NCI-H2029 treated with DMSO at 0.1 percent for 48 hours (cell line): ENCODE data around the gene GRWD1.
A peak's percentile ranks its signal among the peaks of the same experiment; 100 is the strongest.

Experiments
- DNase-seq: peaks from one replicate; lab custom pipeline; 2025; lab: John Stamatoyannopoulos, UW

The GRWD1 gene

DNA sequence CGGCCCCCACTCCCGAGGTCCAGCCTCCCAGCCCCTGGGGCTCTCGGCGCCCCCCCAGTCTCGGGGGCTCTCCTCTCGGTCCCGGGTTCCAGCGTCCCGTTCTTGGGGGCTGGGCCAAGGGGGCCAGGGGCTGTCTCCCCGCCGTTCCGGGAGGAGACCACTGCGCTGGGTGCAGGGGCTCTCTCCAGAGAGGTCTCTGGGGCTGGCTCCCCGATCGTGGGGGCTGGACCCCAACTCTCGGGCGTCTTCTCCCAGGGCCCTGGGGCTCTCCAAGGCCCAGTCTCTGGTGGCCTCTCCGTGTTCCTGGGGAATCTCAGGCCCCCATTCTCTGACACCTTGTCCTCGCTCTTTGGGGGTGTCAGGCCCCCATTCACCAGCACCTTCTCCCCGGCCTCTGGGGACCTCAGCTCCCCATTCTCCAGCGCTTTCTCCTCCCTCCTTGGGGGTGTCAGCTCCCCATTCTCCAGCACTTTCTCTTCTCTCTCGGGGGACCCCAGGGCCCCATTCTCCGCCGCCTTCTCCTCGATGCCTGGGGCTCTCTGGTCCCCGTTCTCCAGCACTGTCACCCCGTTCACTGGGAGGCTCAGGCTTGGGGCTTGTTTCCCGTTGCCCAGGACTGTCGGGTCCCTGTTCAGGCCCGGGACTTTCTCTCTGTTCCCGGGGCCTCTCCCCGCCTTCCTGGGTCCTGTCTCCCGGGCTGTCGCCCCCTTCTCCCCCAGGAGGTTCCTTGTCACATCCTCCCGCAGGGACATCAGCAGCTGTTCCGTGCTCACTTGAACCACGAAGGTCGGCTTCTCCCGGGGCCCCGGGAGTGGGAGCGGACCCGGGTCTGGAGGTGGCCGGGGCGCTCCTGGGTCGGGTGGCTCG lies 52.2 kb downstream of the GRWD1 start:
- DNase-seq, result no peak

DNA sequence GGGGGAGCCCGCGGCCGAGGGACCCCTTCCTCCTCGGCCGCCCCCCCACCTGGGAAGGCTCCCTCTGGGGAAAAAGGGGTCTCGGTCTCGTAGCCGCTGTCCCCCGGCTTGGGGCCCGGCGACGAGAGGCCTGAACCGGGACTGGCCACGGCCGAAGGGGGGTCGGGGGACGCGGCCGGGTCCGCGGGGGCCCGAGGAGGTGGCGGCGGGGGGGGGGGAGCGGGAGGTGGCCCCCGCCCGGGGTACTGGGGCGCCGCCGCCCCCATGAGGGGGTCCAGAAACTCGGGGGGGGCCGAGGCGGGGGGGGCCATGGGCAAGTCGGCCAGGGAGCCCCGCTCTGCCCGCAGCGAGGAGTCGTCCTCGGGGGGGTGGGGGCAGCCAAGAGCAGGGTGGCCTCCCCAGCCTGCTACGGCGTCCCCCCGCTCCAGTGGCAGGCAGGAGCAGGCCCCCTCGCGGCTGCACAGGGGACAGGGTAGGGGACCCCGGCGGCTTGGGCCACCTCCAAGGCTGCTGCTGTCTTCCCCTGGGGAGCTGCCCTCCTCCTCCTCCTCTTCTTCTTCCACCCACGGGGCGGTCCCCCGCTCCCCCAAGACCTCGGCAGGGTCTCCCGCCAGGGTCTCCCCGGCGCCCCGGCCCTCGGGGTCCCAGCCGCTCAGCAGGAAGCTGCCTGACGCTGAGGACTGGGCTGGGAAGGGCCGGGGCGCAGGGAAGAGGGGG lies 53.0 kb downstream of the GRWD1 start:
- DNase-seq, result no peak

DNA sequence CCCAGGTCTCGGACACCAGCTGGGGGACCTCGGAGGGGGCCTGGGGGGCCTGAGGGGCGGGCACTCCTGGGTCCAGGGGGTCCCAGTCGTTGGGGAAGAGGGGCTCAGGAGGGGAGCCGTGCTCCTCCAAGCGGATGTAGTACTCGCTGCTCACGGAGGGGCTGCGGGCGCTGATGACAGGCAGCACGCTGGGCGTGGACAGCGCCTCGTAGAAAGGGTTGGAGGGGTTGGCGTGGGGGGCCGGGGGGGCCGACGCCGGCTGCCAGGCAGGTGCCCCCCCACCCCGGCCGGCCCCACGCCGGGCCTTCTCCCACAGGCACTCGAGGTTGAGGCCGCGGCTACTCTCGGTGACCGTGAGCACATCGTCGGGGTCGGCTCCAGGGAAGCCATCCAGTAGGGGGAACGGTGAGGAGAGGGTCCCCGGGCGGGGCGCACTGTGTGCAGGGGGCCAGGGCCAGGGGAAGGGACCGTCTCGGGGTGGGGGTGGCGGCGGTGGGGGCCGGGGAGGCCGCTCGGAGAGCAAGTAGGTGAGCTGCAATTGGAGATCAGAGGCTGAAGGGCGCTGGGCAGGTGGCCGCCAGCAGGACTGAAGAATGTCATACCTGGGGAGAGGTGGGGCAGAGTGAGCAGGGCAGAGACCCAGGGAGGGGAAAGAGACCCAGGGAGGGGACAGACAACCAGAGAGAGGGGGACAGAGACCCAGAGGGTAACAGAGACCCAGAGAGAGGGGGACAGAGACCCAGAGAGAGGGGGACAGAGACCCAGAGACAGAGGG lies 53.7 kb downstream of the GRWD1 start:
- DNase-seq, result no peak

DNA sequence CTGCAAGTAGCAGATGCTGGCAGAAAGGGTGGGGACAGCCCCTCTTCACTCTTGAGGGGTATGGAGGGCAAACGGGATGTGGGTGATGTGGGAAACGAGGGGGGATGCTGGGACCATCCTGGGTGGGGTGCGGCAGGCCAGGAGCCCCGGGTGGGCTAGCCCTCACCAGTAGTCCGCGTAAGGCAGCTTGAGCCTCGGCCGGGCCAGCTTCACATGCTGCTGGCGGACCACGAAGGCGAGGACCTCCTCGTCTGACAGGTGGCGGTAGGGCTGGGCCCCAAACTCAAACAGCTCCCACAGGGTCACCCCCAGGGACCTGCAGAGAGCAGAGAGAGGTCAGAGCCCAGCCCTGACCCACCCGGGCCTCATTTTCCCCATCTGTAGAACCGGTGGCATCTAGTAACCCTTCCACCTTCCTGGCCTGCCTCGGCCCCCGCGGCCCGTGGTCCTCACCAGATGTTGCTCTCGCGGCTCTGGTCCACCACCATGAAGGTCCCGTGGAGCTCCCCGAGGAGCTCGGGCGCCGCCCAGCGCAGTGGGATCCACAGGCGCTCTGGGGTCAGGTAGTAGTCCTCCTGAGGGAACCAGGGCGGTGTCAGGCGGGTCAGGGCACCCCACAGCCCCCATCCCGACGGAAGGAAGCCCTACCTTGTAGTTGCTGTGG lies 55.2 kb downstream of the GRWD1 start:
- DNase-seq, result no peak

DNA sequence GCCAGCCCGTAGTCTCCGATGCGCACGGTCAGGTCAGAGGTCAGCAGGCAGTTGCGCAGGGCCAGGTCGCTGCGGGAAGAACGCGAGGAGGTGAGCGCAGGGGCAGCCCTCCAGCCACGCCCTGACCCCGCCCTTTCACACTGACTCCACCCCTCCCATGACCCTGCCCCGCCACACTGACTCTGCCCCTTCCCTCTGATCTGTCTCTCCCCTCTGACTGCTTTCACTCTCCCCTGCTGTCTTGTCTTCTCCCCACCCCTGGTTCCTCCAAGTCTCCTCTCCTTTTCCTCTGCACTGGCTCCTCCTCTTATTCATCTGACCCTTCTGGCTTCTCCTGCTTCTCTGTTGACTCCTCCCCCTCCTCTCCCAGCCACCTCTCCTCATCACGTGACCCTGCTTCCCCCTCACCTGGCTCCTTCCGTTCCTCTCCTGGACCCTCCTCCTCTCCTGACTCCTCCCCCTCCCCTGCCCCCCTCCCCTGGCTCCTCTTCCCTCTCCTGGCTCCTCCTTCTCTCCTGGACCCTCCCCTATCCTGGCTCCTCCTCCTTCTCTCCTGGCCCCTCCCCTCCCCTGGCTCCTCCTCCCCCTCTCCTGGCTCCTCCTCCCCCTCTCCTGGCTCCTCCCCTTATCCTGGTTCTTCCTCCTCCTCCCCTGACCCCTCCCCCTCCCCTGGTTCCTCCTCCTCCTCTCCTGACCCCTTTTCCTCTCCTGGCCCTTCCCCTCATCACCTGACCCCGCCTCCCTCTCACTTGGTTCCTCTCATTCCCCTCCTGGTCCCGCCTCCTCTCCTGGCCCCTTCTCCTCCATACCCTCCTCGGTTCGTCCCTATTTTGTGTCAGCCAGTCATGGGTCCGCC lies 55.9 kb downstream of the GRWD1 start:
- peak; percentile 98 for DNase-seq

DNA sequence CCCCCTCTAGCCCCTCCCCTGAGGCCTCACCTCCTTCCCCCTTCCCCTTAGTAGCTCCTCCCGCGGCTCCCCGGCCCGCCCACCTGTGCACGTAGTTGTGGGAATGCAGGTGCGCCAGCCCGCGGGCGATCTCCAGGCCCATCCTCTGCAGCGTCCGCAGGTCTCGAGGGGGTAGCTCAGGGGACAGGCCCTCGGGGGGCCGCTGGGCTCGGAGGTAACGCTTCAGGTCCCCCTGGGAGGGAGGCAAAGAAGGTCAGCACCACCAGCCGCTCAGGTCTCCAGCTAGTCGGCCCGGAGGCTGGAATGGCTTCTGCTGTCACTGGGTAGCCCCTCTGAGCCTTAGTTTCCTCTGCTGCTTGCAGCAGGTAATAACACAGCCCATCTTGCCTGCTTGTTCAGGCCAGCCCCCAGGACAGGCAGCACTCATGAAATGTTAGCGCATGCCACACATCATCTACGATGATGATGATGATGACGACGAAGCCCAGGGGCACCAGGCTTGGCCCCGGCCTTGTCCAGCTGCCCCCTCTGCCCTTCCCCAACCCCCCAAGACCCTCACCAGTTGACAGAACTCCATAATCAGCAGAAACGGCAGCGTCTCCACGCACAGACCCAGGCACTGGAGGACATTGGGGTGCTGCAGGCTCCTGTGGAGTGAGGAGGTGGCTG lies 56.7 kb downstream of the GRWD1 start:
- no peak for DNase-seq

DNA sequence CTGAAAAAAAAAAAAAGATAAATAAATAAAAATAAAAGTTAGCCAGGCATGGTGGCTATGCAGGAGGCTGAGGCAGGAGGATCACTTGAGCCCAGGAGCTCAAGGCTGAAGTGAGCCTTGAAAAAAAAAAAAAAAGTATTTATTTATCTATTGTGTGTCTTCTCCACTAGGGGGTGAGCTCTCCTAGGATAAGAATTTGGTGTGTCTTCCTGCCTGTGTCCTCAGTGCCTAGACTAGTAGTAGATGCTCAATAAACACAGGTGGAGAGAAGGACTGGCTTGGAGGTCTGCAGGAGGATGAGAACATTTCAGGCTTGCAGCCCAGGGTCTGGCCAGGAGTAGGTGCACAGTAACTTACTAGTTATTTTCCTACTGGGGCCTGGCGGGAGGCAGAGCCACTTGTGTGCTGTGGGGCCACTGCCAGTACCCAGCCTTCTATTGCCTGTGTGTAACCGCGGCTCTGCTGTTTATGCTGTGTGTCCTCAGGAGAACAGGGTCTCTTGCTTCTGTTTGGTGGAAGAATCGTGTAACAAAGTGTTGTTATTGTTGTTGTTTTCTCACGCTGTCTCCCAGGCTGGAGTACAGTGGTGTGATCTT lies 60.5 kb downstream of the GRWD1 start:
- DNase-seq, result peak; percentile 57
